Chondrocyte (in vitro differentiated cells): Measurements from ENCODE around the gene PPP2R5E. TPM values are rescaled to one million over a fixed set of nuclear protein-coding genes. Genes with fewer than 3 reads are reported as not detected.

ENCODE experiments used
- DNase-seq: peaks from one replicate; pipeline ENCODE4 v3.0.0; 2021; ENCODE audit warnings: mixed read lengths, low spot score
- H3K27ac Mint-ChIP-seq: one replicate; pipeline ENCODE4 v1.8.0; 2021; ENCODE audit warnings: mild to moderate bottlenecking, moderate library complexity, mixed read lengths; ENCODE audit not compliant: unreplicated experiment
- H3K27me3 Mint-ChIP-seq: 2 replicates; pipeline ENCODE4 v1.8.0; 2021; ENCODE audit warnings: low read depth, mixed read lengths
- H3K36me3 Mint-ChIP-seq: 2 replicates; pipeline ENCODE4 v1.8.0; 2021; ENCODE audit warnings: low read depth, mixed read lengths
- H3K4me1 Mint-ChIP-seq: 2 replicates; pipeline ENCODE4 v1.8.0; 2021; ENCODE audit warnings: low read depth, mild to moderate bottlenecking, mixed read lengths
- H3K4me3 Mint-ChIP-seq: one replicate; pipeline ENCODE4 v1.8.0; 2021; ENCODE audit warnings: mild to moderate bottlenecking, moderate library complexity, mixed read lengths; ENCODE audit not compliant: unreplicated experiment
- H3K9me3 Mint-ChIP-seq: 2 replicates; pipeline ENCODE4 v1.8.0; 2021; ENCODE audit warnings: low read depth, mixed read lengths
- CTCF ChIP-seq: fragments of 200-600 bp; sonication (generic); IDR thresholded peaks from 2 replicates; pipeline ENCODE4 v1.5.0; 2021; ENCODE audit warnings: antibody characterized with exemption, mild to moderate bottlenecking, moderate library complexity
- total RNA-seq: library from RNA; stranded (reverse); gene quantifications from 3 replicates; pipeline ENCODE4 v1.2.1, GENCODE V29; 2021

The PPP2R5E gene
- total RNA-seq, 1 donor from 2014 or later = 43.3 TPM

GRCh38 chr14:63343878-63344277, 199.3 kb downstream of the PPP2R5E start:
- H3K4me1 Mint-ChIP-seq = peaks cover 15% of the 10 kb centered on the region
- no peak overlapping the region for H3K4me3 Mint-ChIP-seq
- H3K27ac Mint-ChIP-seq = no peak overlapping the region
- H3K27me3 Mint-ChIP-seq = peaks cover 4% of the 10 kb centered on the region
- no peaks in the 10 kb centered on the region for H3K9me3 Mint-ChIP-seq
- H3K36me3 Mint-ChIP-seq = no peaks in the 10 kb centered on the region
- DNase-seq = no peak
- TF ChIP-seq CTCF = no peak

- DNase-seq = no peak
- peaks cover 15% of the 10 kb centered on the region for H3K4me1 Mint-ChIP-seq
- no peak for TF ChIP-seq CTCF
These were observed 200.8 kb downstream of the PPP2R5E start for GRCh38 chr14:63342371-63342770.

GRCh38 chr14:63328787-63329737, 214.1 kb downstream of the PPP2R5E start:
- peaks cover 4% of the 10 kb centered on the region for H3K9me3 Mint-ChIP-seq
- no peaks in the 10 kb centered on the region for H3K36me3 Mint-ChIP-seq
- H3K4me3 Mint-ChIP-seq = no peak overlapping the region
- no peak for TF ChIP-seq CTCF
- no peak for DNase-seq
- H3K27ac Mint-ChIP-seq = no peak overlapping the region
- H3K4me1 Mint-ChIP-seq = no peaks in the 10 kb centered on the region
- H3K27me3 Mint-ChIP-seq = peaks cover 17% of the 10 kb centered on the region

More at GRCh38 chr14:63342371-63342770, 200.8 kb downstream of the PPP2R5E start:
- Mint-ChIP-seq H3K27me3 (no peaks in the 10 kb centered on the region), H3K36me3 (peaks cover 2% of the 10 kb centered on the region), H3K27ac (no peak overlapping the region), H3K9me3 (peaks cover 6% of the 10 kb centered on the region), H3K4me3 (no peak overlapping the region)

GRCh38 chr14:63326840-63327239, 216.3 kb downstream of the PPP2R5E start:
- Mint-ChIP-seq H3K27me3 (peaks cover 14% of the 10 kb centered on the region), H3K27ac (no peak overlapping the region), H3K4me1 (no peaks in the 10 kb centered on the region), H3K36me3 (no peaks in the 10 kb centered on the region), H3K4me3 (no peak overlapping the region), H3K9me3 (peaks cover 4% of the 10 kb centered on the region)
- DNase-seq = no peak
- TF ChIP-seq CTCF = no peak

GRCh38 chr14:63322897-63323573, 220.1 kb downstream of the PPP2R5E start:
- TF ChIP-seq CTCF = no peak
- H3K4me3 Mint-ChIP-seq = no peak overlapping the region
- no peak overlapping the region for H3K27ac Mint-ChIP-seq
- no peaks in the 10 kb centered on the region for H3K36me3 Mint-ChIP-seq
- no peaks in the 10 kb centered on the region for H3K4me1 Mint-ChIP-seq
- no peaks in the 10 kb centered on the region for H3K9me3 Mint-ChIP-seq
- no peak for DNase-seq
- H3K27me3 Mint-ChIP-seq = peaks cover 20% of the 10 kb centered on the region
